GM23248 (cell line): Measurements from ENCODE around the gene REC8.

Experiments
- EZH2 ChIP-seq: fragments of 200-600 bp; sonication (generic); IDR thresholded peaks from 2 replicates; pipeline ENCODE4 v1.6.1; 2018; ENCODE audit warnings: antibody characterized with exemption, mild to moderate bottlenecking; ENCODE audit not compliant: insufficient read depth, poor library complexity, severe bottlenecking
- EZH2phosphoT487 ChIP-seq: fragments of 200-600 bp; sonication (generic); IDR thresholded peaks from 2 replicates; pipeline ENCODE4 v1.6.1; 2018; ENCODE audit warnings: antibody characterized with exemption, moderate library complexity, mild to moderate bottlenecking, low read depth; ENCODE audit not compliant: insufficient read depth

DNA sequence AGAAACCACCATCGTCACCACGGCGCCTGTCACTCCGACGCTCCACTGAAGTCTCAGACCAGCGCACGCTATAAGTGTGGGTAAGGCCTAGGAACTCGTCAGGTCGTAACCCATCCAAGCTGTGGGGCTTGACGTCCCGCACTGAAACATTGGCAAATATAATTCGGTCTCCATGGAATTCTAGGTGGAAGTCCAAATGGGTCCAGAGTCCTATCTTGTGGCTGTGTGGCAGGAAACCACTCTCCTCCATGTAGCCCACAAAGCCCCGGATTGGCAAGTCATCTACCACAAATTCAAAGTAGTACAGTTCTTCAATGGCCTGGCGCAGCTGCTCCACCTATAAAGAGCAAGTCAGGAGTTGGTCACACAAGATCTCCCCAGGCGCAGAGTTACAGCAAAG lies 21.1 kb downstream of the REC8 start:
- TF ChIP-seq EZH2phosphoT487 = no peak
- no peak for TF ChIP-seq EZH2
